Neural cell (in vitro differentiated cells): ENCODE data around the gene CNDP2. TPM values are rescaled to one million over a fixed set of nuclear protein-coding genes. Genes with fewer than 3 reads are reported as not detected.
"Not testable (repeated sequence)": the region's sequence is repeated elsewhere in the genome, so short reads cannot be mapped to it uniquely, and the experiment has no call there.

Source experiments
- H2AFZ ChIP-seq: fragments of 200-600, 300-800 bp; sonication (generic), shearing (Covaris generic); 2 replicates; pipeline ENCODE4 v1.6.0; 2014; ENCODE audit warnings: low read depth, mild to moderate bottlenecking, antibody characterized with exemption, low read length, moderate library complexity
- H3F3A ChIP-seq: fragments of 200-600 bp; shearing (Covaris generic); 2 replicates; pipeline ENCODE4 v1.6.1; 2016; ENCODE audit warnings: mild to moderate bottlenecking, moderate library complexity, mixed read lengths, antibody characterized with exemption, low read length; ENCODE audit not compliant: insufficient read depth, poor library complexity, severe bottlenecking
- H3K27ac ChIP-seq: fragments of 200-600, 300-800 bp; sonication (generic), shearing (Covaris generic); 2 replicates; pipeline ENCODE4 v1.5.1; 2014; ENCODE audit warnings: mild to moderate bottlenecking, low read length, moderate library complexity
- H3K27me3 ChIP-seq: fragments of 300-800, 200-600 bp; sonication (generic), shearing (Covaris generic); 2 replicates; pipeline ENCODE4 v1.6.0; 2014; ENCODE audit warnings: mild to moderate bottlenecking, low read depth, low read length, moderate library complexity; ENCODE audit not compliant: insufficient read depth
- H3K36me3 ChIP-seq: fragments of 300-800, 200-600 bp; sonication (generic), shearing (Covaris generic); 2 replicates; pipeline ENCODE4 v1.5.1; 2014; ENCODE audit warnings: mild to moderate bottlenecking, antibody characterized with exemption, low read length, moderate library complexity; ENCODE audit not compliant: insufficient read depth
- H3K4me2 ChIP-seq: fragments of 300-800, 200-600 bp; sonication (generic), shearing (Covaris generic); 2 replicates; pipeline ENCODE4 v1.6.0; 2014; ENCODE audit warnings: mild to moderate bottlenecking, low read length
- H3K4me3 ChIP-seq: fragments of 300-800, 200-600 bp; sonication (generic), shearing (Covaris generic); 2 replicates; pipeline ENCODE4 v1.5.1; 2014; ENCODE audit warnings: mild to moderate bottlenecking, low read length, moderate library complexity
- H3K79me2 ChIP-seq: fragments of 200-600 bp; shearing (Covaris generic); replicated peaks from 2 replicates; pipeline ENCODE4 v1.6.0; 2014; ENCODE audit warnings: mild to moderate bottlenecking, low read length, moderate library complexity; ENCODE audit not compliant: insufficient read depth
- H3K9ac ChIP-seq: fragments of 300-800, 200-600 bp; sonication (generic), shearing (Covaris generic); 2 replicates; pipeline ENCODE4 v1.6.1; 2016; ENCODE audit warnings: mild to moderate bottlenecking, low read length, mixed read lengths
- H3K9me2 ChIP-seq: fragments of 200-600 bp; shearing (Covaris generic); 2 replicates; pipeline ENCODE4 v1.6.1; 2016; ENCODE audit warnings: mild to moderate bottlenecking, low read length, mixed read lengths; ENCODE audit not compliant: insufficient read depth
- H3K9me3 ChIP-seq: fragments of 200-600, 300-800 bp; sonication (generic), shearing (Covaris generic); 2 replicates; pipeline ENCODE4 v1.6.1; 2016; ENCODE audit warnings: mild to moderate bottlenecking, mixed run types, low read length, moderate library complexity, mixed read lengths
- H4K20me1 ChIP-seq: fragments of 200-600 bp; shearing (Covaris generic); 2 replicates; pipeline ENCODE4 v1.6.1; 2016; ENCODE audit warnings: mild to moderate bottlenecking, mixed run types; ENCODE audit not compliant: insufficient read depth
- EP300 ChIP-seq: fragments of 450-650 bp; conservative IDR thresholded peaks from 2 replicates; pipeline ENCODE4 v1.6.1; 2014; ENCODE audit warnings: antibody characterized with exemption, mild to moderate bottlenecking, moderate library complexity; ENCODE audit not compliant: poor library complexity, severe bottlenecking
- EZH2 ChIP-seq: fragments of 200-600, 300-800 bp; shearing (Covaris generic), sonication (generic); IDR thresholded peaks from 2 replicates; pipeline ENCODE4 v1.6.1; 2014; ENCODE audit warnings: antibody characterized with exemption, low read length, borderline replicate concordance, mild to moderate bottlenecking; ENCODE audit not compliant: insufficient read depth, poor library complexity, severe bottlenecking
- MXI1 ChIP-seq: fragments of 450-650 bp; conservative IDR thresholded peaks from 2 replicates; pipeline ENCODE4 v1.6.1; 2014; ENCODE audit warnings: antibody characterized with exemption, mild to moderate bottlenecking; ENCODE audit not compliant: poor library complexity, severe bottlenecking
- POLR2AphosphoS5 ChIP-seq: IDR thresholded peaks from 2 replicates; pipeline ENCODE4 v1.6.1; 2012
- RAD21 ChIP-seq: fragments of 450-650 bp; conservative IDR thresholded peaks from 2 replicates; pipeline ENCODE4 v1.6.1; 2014; ENCODE audit warnings: antibody characterized with exemption, mild to moderate bottlenecking, moderate library complexity
- REST ChIP-seq: IDR thresholded peaks from 2 replicates; pipeline ENCODE4 v1.6.1; 2012; ENCODE audit warnings: borderline replicate concordance
- SMC3 ChIP-seq: fragments of 450-650 bp; conservative IDR thresholded peaks from 2 replicates; pipeline ENCODE4 v1.6.1; 2014; ENCODE audit warnings: antibody characterized with exemption, mild to moderate bottlenecking, moderate library complexity; ENCODE audit not compliant: poor library complexity
- TAF1 ChIP-seq: IDR thresholded peaks from 2 replicates; pipeline ENCODE4 v1.6.1; 2012; ENCODE audit warnings: low read depth
- polyA plus RNA-seq: library from polyadenylated mRNA; depleted of rRNA; stranded (reverse); fragments of >200 nt; gene quantifications from 2 replicates; pipeline ENCODE4 v1.2.3, GENCODE V29; 2014
- TF ChIP-seq, protein P1 (sequence below): fragments of 450-650 bp; IDR thresholded peaks from 2 replicates; pipeline ENCODE4 v1.5.1; 2014; ENCODE audit warnings: antibody characterized with exemption, mild to moderate bottlenecking, moderate library complexity; ENCODE audit not compliant: poor library complexity, severe bottlenecking

The CNDP2 gene
- polyA plus RNA-seq, 1 donor from 2014 or later = 35.7 TPM

DNA sequence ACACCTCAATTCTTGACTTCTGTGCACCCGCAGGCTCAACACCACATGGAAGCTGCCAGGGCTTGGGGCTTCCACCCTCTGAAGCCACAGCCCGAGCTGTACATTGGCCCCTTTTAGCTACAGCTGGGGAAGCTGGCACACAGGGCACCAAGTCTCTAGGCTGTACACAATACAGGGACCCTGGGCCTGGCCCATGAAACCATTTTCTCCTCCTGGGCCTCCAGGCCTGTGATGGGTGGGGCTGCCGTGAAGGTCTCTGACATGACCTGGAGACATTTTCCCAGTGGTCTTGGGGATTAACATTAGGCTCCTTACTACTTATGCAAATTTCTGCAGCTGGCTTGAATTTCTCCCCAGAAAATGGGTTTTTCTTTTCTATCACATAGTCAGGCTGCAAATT lies 69.8 kb downstream of the CNDP2 start:
- not testable (repeated sequence) for H3K9ac ChIP-seq, H3K36me3 ChIP-seq, H2AFZ ChIP-seq, H4K20me1 ChIP-seq, H3K79me2 ChIP-seq, H3K4me3 ChIP-seq, H3K4me2 ChIP-seq, H3F3A ChIP-seq, H3K9me2 ChIP-seq, H3K27me3 ChIP-seq, H3K27ac ChIP-seq, H3K9me3 ChIP-seq

- Histone ChIP-seq H3K9me2 (no peaks in the 10 kb centered on the region), H3K9me3 (no peaks in the 10 kb centered on the region), H2AFZ (no peak overlapping the region), H3K79me2 (no peaks in the 10 kb centered on the region), H3K4me3 (no peak overlapping the region), H3K27me3 (no peaks in the 10 kb centered on the region), H3K9ac (no peak overlapping the region), H3K4me2 (no peak overlapping the region), H4K20me1 (no peaks in the 10 kb centered on the region), H3F3A (no peaks in the 10 kb centered on the region), H3K27ac (no peak overlapping the region), H3K36me3 (no peaks in the 10 kb centered on the region)
- TF ChIP-seq MXI1 (no peak), REST (no peak), EP300 (no peak), POLR2AphosphoS5 (no peak), TAF1 (no peak), RAD21 (no peak), SMC3 (no peak), EZH2 (no peak)
- TF ChIP-seq, protein P1, sequence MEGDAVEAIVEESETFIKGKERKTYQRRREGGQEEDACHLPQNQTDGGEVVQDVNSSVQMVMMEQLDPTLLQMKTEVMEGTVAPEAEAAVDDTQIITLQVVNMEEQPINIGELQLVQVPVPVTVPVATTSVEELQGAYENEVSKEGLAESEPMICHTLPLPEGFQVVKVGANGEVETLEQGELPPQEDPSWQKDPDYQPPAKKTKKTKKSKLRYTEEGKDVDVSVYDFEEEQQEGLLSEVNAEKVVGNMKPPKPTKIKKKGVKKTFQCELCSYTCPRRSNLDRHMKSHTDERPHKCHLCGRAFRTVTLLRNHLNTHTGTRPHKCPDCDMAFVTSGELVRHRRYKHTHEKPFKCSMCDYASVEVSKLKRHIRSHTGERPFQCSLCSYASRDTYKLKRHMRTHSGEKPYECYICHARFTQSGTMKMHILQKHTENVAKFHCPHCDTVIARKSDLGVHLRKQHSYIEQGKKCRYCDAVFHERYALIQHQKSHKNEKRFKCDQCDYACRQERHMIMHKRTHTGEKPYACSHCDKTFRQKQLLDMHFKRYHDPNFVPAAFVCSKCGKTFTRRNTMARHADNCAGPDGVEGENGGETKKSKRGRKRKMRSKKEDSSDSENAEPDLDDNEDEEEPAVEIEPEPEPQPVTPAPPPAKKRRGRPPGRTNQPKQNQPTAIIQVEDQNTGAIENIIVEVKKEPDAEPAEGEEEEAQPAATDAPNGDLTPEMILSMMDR = no peak
Measured at GRCh38 chr18:74567822-74568221, 71.7 kb downstream of the CNDP2 start.

GRCh38 chr18:74569401-74569800 lies 73.2 kb downstream of the CNDP2 start:
- no peaks in the 10 kb centered on the region for H3K79me2 ChIP-seq
- H3K9ac ChIP-seq = no peak overlapping the region
- H3K9me3 ChIP-seq = no peaks in the 10 kb centered on the region
- no peaks in the 10 kb centered on the region for H3F3A ChIP-seq
- H3K27ac ChIP-seq = no peak overlapping the region
- H3K9me2 ChIP-seq = no peaks in the 10 kb centered on the region
- no peaks in the 10 kb centered on the region for H4K20me1 ChIP-seq
- no peak overlapping the region for H3K4me2 ChIP-seq
- H3K27me3 ChIP-seq = no peaks in the 10 kb centered on the region
- H3K36me3 ChIP-seq = no peaks in the 10 kb centered on the region
- no peak for TF ChIP-seq RAD21
- no peak for TF ChIP-seq SMC3
- no peak overlapping the region for H2AFZ ChIP-seq
- no peak overlapping the region for H3K4me3 ChIP-seq
